Glomerular visceral epithelial cell (primary cell): Measurements from ENCODE around the gene ITGAL.

ENCODE experiments used
- DNase-seq: peaks from one replicate; pipeline ENCODE4 v3.0.0-alpha.2; 2016; ENCODE audit errors: extremely low spot score

ITGAL gene

DNA sequence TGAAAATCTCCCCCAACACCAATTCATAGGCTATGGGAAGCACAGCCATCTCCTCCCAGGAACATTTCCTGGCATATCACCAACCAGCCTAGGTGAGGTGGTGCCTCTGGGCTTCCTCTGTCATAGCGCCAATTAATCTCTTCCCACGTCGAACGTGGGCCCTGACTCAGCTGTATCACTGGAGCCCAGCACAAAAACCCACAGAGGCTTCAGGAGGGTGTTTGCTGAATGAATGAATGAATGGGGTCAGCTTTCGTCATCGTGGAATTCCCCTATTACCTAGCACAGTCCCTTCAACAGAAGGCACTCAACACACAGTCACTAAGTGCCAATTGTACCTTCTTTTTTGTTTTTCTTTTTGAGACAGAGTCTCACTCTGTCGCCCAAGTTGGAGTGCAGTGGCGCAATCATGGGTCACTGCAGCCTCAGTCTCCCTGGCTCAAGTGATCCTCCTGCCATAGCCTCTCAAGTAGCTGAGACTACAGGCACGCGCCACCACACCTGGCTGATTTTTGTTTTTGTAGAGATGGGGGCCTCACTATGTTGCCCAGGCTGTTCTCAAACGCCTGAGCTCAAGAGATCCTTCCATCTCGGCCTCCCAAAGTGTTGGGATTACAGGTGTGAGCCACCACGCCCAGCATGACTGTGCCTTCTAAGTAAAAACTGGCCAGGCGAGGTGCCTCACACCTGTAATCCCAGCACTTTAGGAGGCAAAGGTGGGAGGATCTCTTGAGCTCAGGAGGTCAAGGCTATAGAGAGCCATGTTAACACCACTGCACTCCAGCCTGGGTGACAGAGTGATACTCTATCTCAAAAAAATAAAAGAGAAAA is 94.8 kb downstream of the ITGAL start:
- peak; percentile 53 for DNase-seq

DNA sequence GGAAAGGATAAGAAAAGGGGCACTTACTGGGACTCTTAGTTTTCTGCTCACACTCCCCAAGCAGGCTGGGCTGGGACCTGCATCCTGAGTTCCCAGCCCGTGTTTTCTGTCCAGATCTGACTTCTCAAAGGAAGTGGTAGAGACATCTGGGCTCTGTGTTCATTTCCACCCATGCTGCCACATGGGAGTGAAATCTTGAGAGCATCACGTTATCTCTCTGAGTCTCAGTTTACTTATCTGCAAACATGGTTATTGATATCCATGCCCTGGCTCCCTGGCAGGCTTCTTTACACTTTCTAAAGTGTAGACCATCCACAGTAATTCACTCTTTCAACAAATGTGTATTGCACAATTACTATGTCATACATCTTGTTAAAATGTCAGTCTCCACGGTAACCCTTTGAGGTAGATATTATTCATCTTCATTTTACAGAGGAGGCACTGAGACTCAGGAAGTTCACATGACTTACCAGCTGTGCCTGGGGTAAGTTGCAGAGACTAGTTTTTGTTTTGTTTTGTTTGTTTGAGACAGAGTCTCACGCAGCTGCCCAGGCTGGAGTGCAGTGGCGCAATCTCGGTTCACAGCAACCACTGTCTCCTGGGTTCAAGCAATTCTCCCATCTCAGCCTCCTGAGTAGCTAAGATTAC is 95.6 kb downstream of the ITGAL start:
- peak; percentile 49 for DNase-seq

DNA sequence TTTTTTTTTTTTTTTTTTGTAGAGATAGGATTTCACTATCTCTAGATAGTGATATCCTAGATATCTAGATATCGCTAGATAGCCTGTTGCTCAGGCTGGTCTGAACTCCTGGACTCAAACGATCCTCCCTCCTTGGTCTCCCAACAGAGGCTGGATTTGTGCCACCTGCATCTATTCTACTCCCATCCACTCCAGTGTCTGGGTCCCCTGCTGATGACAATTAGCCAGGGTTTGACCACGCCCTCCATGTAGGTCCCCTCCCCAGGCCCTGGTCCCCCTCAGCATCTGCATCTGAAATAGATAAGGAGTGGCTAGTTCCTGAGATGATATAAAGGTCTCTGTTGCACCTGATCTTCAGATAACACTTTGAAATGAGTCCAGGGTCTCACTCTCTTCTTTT is 96.7 kb downstream of the ITGAL start:
- no peak for DNase-seq

DNA sequence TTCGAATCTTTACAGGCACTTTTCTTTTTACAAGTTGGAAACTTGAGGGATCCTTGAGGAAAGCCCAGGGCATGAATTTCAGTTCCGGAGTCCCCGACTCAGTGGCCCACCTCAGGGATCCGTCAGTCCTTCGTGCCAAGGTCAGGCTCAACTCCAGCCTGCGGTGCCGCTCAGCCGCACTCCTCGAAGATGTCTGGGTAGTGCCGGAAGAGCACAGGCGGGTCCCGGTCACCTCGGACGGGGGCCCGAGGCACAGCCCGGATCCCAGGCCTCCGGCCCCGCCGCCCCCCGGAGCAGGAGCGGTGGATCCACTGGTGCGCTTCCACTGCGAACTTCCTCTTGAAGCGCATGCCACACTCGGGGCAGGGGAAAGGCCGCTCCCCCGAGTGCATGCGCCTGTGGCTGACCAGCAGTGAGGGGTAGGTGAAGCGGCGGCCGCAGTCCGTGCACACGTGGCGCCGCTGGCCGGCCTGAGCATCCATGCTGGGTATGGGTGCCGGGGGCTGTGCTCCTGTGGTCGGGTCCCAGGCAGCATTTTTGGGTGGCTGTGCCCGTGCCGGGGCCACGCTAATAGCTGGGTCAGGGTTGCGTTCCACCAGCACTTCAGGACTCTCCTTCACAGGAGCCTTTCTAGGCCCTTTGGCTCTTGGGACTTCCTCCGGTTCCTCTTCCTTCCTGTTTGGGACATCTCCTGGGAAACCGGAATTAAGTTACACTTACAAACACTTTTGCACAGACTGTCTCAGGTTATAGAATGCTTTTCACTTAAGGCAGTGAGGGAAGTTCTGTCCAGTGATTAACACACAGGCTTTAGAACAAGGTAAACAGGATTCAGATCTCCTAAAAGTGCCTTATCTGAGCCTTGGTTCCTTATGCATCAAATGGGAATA is 97.4 kb downstream of the ITGAL start:
- DNase-seq: no peak

DNA sequence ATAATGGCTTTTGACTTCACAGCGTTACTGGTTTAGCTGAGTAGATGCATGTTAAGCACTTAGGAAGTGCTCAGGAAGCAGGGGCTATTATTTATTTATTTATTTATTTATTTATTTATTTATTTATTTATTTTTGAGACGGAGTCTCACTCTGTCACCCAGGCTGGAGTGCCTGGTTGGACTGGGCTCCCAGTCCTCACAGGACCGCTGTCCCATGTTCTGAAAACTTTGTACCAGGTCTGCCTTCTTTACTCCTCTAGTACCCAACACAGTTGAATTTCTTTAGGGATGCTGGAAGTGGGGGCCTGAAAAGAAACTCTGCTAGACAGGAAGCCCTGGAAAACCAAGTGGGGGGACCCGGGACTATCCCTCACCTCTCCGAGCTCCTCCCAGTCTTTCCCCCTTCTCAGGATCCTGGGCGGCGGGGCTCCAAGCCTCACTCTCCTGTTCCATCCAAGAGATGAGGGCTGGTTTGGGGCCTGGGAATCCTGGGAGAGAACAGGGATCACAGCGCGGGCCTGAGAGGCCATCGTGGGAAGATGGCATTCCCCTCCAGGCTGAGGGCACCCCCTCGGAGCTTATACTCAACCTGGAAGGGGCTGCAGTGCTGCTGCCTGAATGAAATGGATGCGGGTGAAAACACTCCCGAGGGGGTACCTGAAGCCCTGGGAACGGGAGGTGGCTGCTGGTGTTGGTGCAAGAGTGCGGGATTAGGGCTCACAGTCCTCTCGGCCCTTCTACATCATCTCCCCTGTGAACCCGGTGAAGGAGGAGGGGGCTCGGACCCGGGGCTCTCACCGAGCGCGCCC is 98.3 kb downstream of the ITGAL start:
- DNase-seq: no peak

DNA sequence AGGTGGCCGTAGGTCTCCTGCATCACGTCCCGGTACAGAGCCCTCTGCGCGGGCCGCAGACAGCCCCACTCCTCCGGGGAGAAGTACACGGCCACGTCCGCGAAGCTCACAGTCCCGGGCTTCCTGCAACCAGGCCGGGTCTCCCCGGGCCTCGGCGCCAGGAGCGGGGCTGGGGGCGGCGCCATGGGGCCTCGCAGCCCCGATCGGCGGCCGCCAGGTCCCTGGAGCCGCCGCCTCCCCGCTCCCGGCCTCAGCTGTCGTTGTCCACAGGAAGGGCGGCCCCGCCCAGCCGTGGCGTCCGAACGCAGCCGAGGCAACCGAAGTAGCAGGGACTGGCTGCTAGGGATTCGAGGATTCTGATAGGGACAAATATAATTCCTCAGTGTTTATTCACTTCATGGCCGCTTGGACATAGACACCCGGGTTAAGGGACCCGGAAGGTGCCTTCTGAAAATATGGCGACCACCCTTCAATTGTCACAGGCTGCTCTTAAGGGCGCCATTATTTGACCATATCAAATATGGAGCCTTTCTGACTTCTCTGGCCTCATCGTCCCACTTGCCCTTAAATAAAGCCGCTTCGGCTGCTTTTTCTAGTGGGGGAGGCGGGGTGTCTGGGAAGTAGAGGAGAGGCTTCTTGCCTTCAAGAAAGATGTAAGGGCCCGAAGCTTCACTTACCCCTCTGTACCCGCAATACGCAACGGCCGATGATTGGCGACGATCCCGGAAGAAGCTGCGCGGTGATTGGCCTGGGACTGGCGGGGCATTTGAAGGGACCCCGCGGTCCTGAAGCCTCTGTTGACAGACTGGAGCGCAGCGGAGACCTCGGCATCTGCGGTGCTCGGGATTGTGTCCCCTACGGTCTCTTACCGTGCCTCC is 99.1 kb downstream of the ITGAL start, which contains the start of gene ZNF688:
ZNF688 (minus strand) TSS at position 270 of the 878 bp plus-strand sequence; CDS start at position 185, 85 bp downstream.
- DNase-seq: peak; percentile 98
